Endothelial cell of umbilical vein (primary cell): ENCODE results near the gene ERAL1.

Source experiments
- EZH2 ChIP-seq: IDR thresholded peaks from 2 replicates; pipeline ENCODE4 v1.6.1; 2012; ENCODE audit warnings: borderline replicate concordance, low read depth, mild to moderate bottlenecking, moderate library complexity, low read length, inconsistent platforms; ENCODE audit not compliant: severe bottlenecking
- JUN ChIP-seq: IDR thresholded peaks from 2 replicates; pipeline ENCODE4 v1.6.1; 2011; ENCODE audit warnings: borderline replicate concordance, low read depth; ENCODE audit not compliant: insufficient read length, insufficient read depth
- MYC ChIP-seq: IDR thresholded peaks from one replicate; pipeline ENCODE4 v1.6.1; 2011; ENCODE audit warnings: mild to moderate bottlenecking, low read depth, low read length
- POLR2A ChIP-seq: IDR thresholded peaks from 2 replicates; pipeline ENCODE4 v1.6.1; 2012; ENCODE audit warnings: low read depth, mild to moderate bottlenecking, control low read depth, low read length
- POLR2AphosphoS5 ChIP-seq: IDR thresholded peaks from 2 replicates; pipeline ENCODE4 v1.6.1; 2012; ENCODE audit warnings: low read depth, mild to moderate bottlenecking, control low read depth, low read length, moderate library complexity; ENCODE audit not compliant: insufficient read depth
- TF ChIP-seq, protein P1 (sequence below), 2 donors: IDR thresholded peaks; 1 replicate in 1 of 2; 2 replicates in 1 of 2; pipeline ENCODE4 v1.5.1; 2011; ENCODE audit warnings: low read length in 2 of 2, mild to moderate bottlenecking in 2 of 2, moderate library complexity in 2 of 2, control low read depth in 1 of 2, inconsistent platforms in 1 of 2, low read depth in 1 of 2; ENCODE audit not compliant: insufficient read depth in 1 of 2; ENCODE audit errors: extremely low read depth in 1 of 2

DNA sequence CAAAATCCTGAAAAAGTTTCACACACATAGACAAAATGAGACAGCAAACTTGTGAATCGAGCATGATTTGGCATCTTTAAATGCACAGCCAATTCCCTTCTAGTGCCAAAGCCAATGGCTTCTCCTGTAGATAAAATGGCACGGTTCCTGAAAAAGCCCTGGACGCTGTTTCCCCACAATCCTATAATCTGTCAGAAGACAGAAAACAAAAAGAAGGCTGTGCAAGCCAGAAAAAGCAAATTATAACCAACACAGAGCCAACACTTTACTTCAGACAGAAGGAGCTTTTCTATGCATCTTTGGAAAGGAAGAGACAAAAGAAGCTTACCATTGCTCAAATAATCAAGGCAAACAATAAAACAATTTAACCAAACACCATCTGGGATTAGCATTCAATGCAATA lies 36.0 kb upstream of the ERAL1 start:
- TF ChIP-seq, protein P1, sequence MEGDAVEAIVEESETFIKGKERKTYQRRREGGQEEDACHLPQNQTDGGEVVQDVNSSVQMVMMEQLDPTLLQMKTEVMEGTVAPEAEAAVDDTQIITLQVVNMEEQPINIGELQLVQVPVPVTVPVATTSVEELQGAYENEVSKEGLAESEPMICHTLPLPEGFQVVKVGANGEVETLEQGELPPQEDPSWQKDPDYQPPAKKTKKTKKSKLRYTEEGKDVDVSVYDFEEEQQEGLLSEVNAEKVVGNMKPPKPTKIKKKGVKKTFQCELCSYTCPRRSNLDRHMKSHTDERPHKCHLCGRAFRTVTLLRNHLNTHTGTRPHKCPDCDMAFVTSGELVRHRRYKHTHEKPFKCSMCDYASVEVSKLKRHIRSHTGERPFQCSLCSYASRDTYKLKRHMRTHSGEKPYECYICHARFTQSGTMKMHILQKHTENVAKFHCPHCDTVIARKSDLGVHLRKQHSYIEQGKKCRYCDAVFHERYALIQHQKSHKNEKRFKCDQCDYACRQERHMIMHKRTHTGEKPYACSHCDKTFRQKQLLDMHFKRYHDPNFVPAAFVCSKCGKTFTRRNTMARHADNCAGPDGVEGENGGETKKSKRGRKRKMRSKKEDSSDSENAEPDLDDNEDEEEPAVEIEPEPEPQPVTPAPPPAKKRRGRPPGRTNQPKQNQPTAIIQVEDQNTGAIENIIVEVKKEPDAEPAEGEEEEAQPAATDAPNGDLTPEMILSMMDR (IDR thresholded peaks at IDR 0.05; ENCODE audit: extremely low read depth in 1 of 2, insufficient read depth in 1 of 2, low read depth in 1 of 2, low read length in 2 of 2): no peak
- TF ChIP-seq POLR2A: no peak
- no peak for TF ChIP-seq POLR2AphosphoS5
- no peak for TF ChIP-seq EZH2
- no peak for TF ChIP-seq MYC
- no peak for TF ChIP-seq JUN
